Psoas muscle (tissue), 8 donors: ENCODE data around the gene BAHCC1. TPM values are rescaled to one million over a fixed set of nuclear protein-coding genes. Genes with fewer than 3 reads are reported as not detected.
"Not testable (repeated sequence)": the region's sequence is repeated elsewhere in the genome, so short reads cannot be mapped to it uniquely, and the experiment has no call there.

ENCODE experiments used
- ATAC-seq, 4 donors: fragments of 200-7000 bp; cut with Tn5 transposase; one replicate each; pipeline ENCODE4 v1.9.1; 2020; ENCODE audit warnings: moderate library complexity in 3 of 4, mild to moderate bottlenecking in 2 of 4
- DNase-seq, 2 donors: peaks; one replicate each; pipeline ENCODE4 v3.0.0-alpha.2; 2020
- H3K27ac ChIP-seq: fragments of 200-600 bp; one replicate; pipeline ENCODE4 v1.8.0; 2022
- H3K27me3 ChIP-seq, 3 donors: fragments of 200-600 bp in 1 of 3; one replicate each; pipeline versions ENCODE4 v1.6.1 to v1.8.0; 2013 to 2022; ENCODE audit warnings: low read length in 2 of 3, mild to moderate bottlenecking in 2 of 3, moderate library complexity in 1 of 3; ENCODE audit not compliant: insufficient read depth in 3 of 3
- H3K36me3 ChIP-seq, 2 donors: fragments of 200-600 bp in 1 of 2; one replicate each; pipeline versions ENCODE4 v1.6.1 to v1.8.0; 2013 to 2022; ENCODE audit warnings: low read depth in 1 of 2, mild to moderate bottlenecking in 1 of 2, moderate library complexity in 1 of 2; ENCODE audit not compliant: insufficient read depth in 1 of 2
- H3K4me1 ChIP-seq: fragments of 200-600 bp; one replicate; pipeline ENCODE4 v1.8.0; 2022
- H3K4me3 ChIP-seq: fragments of 200-600 bp; one replicate; pipeline ENCODE4 v1.8.0; 2022; ENCODE audit warnings: mild to moderate bottlenecking
- H3K9me3 ChIP-seq: fragments of 200-600 bp; one replicate; pipeline ENCODE4 v1.8.0; 2022
- CTCF ChIP-seq: fragments of 200-600 bp; IDR thresholded peaks from one replicate; pipeline ENCODE4 v1.8.0; 2022; ENCODE audit warnings: antibody characterized with exemption
- WGBS, 3 donors: extraction: QIAGEN DNeasy Blood & Tissue Kit; methylation state at CpG; one replicate each; pipeline versions ENCODE4 v1.1.6 to v1.1.7; 2013; 5-methylcytosine and 5-hydroxymethylcytosine counted together
- intact Hi-C, 2 donors: fragments of 100-400 bp; cut with DNase I; formaldehyde crosslinking; loops; one replicate each; pipeline versions ENCODE4 v1.11.0 to v1.14.2; 2022
- polyA plus RNA-seq, 3 donors: library from polyadenylated mRNA; stranded (reverse); fragments of 200-250 nt; gene quantifications; one replicate each; pipeline ENCODE4 v1.2.3, GENCODE V29; 2013
- total RNA-seq, 4 donors: library from RNA; stranded (reverse); fragmentation: NEBNext Ultra II Directional in 2 of 4; extraction: Animal tissue kit (Norgen Biotek cat#: 25700) in 2 of 4; gene quantifications; one replicate each; pipeline versions ENCODE4 v1.2.1 to v1.2.4, GENCODE V29; 2021 to 2023
- donor health status: healthy with polysubstance abuse.
- donor health status: DM: no; HTN: no; CAD: no; lungs with moderate emphysema.
- donor health status: Bipolar disorder and iron deficiency.
- donor health status: healthy.
- donor health status: DM: yes; HTN: yes; CAD: no.
- donor health status: DM: no; HTN: no; CAD: no.
- donor health status: DM: no; HTN: no; CAD: no.
- donor health status: DM: yes; HTN: yes; CAD: no.

BAHCC1 gene
- total and polyA plus RNA-seq, 7 donors = 2.8 to 10.7 (median 6.6) TPM

- ATAC-seq (no peak), DNase-seq (no peak)
- Histone ChIP-seq H3K27ac (no peak overlapping the region), H3K4me3 (no peak overlapping the region), H3K27me3 (no peaks in the 10 kb centered on the region), H3K4me1 (peaks cover 10% of the 10 kb centered on the region), H3K9me3 (no peaks in the 10 kb centered on the region), H3K36me3 (no peaks in the 10 kb centered on the region)
- TF ChIP-seq CTCF = no peak
- intact Hi-C loops = no loop called here
- 75 to 81% (median 80%) methylated on average over 14 of the region's 14 CpGs for WGBS, 3 donors
Measured at GRCh38 chr17:81354252-81354953, 40.9 kb upstream of the BAHCC1 start.

- Histone ChIP-seq H3K36me3 (no peaks in the 10 kb centered on the region), H3K4me3 (no peak overlapping the region), H3K4me1 (peaks cover 5% of the 10 kb centered on the region), H3K9me3 (no peaks in the 10 kb centered on the region), H3K27ac (no peak overlapping the region), H3K27me3 (no peaks in the 10 kb centered on the region)
- intact Hi-C loops = no loop called here
- ATAC-seq (no peak), DNase-seq (no peak)
- 84% methylated on average over 9 of the region's 9 CpGs for WGBS, 3 donors
- TF ChIP-seq CTCF = no peak
Measured at GRCh38 chr17:81354954-81355347, 40.3 kb upstream of the BAHCC1 start.

- Histone ChIP-seq H3K9me3 (no peaks in the 10 kb centered on the region), H3K4me3 (no peak overlapping the region), H3K36me3 (no peaks in the 10 kb centered on the region), H3K4me1 (no peaks in the 10 kb centered on the region), H3K27me3 (no peaks in the 10 kb centered on the region), H3K27ac (no peak overlapping the region)
- DNase-seq (no peak), ATAC-seq (no peak)
- intact Hi-C loops = no loop called here
- 69 to 76% (median 74%) methylated on average over 8 of the region's 8 CpGs for WGBS, 3 donors
- no peak for TF ChIP-seq CTCF
Measured at GRCh38 chr17:81359218-81359617, 36.0 kb upstream of the BAHCC1 start.

- H3K9me3 ChIP-seq, H3K4me3 ChIP-seq, H3K4me1 ChIP-seq, H3K36me3 ChIP-seq, H3K27ac ChIP-seq, H3K27me3 ChIP-seq, ATAC-seq, DNase-seq, intact Hi-C loops: not testable (repeated sequence)
- 69 to 71% (median 69%) methylated on average over 7 of the region's 7 CpGs for WGBS, 3 donors
Measured at GRCh38 chr17:81362001-81362400, 33.3 kb upstream of the BAHCC1 start.

GRCh38 chr17:81364278-81365147 is 30.7 kb upstream of the BAHCC1 start:
- intact Hi-C loops = no loop called here
- H3K27ac ChIP-seq = no peak overlapping the region
- no peaks in the 10 kb centered on the region for H3K4me1 ChIP-seq
- H3K9me3 ChIP-seq = no peaks in the 10 kb centered on the region
- H3K27me3 ChIP-seq = no peaks in the 10 kb centered on the region
- ATAC-seq (peak in 2 of 4 donors; percentile 21 to 25), DNase-seq (no peak)
- no peaks in the 10 kb centered on the region for H3K36me3 ChIP-seq
- TF ChIP-seq CTCF = no peak
- WGBS, 3 donors = 80 to 88% (median 86%) methylated on average over 26 of the region's 26 CpGs
- peak overlapping the region; percentile 52 for H3K4me3 ChIP-seq
